ENCODE measurements around the gene OSCP1. TPM values are rescaled to one million over a fixed set of nuclear protein-coding genes. Genes with fewer than 3 reads are reported as not detected.

The OSCP1 gene
- total and polyA plus RNA-seq, 2 experiments from 2014 or later, result 2.2 to 2.6 TPM

- TF ChIP-seq, protein P1, sequence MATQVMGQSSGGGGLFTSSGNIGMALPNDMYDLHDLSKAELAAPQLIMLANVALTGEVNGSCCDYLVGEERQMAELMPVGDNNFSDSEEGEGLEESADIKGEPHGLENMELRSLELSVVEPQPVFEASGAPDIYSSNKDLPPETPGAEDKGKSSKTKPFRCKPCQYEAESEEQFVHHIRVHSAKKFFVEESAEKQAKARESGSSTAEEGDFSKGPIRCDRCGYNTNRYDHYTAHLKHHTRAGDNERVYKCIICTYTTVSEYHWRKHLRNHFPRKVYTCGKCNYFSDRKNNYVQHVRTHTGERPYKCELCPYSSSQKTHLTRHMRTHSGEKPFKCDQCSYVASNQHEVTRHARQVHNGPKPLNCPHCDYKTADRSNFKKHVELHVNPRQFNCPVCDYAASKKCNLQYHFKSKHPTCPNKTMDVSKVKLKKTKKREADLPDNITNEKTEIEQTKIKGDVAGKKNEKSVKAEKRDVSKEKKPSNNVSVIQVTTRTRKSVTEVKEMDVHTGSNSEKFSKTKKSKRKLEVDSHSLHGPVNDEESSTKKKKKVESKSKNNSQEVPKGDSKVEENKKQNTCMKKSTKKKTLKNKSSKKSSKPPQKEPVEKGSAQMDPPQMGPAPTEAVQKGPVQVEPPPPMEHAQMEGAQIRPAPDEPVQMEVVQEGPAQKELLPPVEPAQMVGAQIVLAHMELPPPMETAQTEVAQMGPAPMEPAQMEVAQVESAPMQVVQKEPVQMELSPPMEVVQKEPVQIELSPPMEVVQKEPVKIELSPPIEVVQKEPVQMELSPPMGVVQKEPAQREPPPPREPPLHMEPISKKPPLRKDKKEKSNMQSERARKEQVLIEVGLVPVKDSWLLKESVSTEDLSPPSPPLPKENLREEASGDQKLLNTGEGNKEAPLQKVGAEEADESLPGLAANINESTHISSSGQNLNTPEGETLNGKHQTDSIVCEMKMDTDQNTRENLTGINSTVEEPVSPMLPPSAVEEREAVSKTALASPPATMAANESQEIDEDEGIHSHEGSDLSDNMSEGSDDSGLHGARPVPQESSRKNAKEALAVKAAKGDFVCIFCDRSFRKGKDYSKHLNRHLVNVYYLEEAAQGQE (IDR thresholded peaks at IDR 0.05; ENCODE audit: unreplicated experiment), result no peak
- no peak for TF ChIP-seq JUNB (IDR thresholded peaks at IDR 0.05; ENCODE audit: unreplicated experiment)
These were observed 30.7 kb downstream of the OSCP1 start (continued) for GRCh38 chr1:36419569-36419968.

DNA sequence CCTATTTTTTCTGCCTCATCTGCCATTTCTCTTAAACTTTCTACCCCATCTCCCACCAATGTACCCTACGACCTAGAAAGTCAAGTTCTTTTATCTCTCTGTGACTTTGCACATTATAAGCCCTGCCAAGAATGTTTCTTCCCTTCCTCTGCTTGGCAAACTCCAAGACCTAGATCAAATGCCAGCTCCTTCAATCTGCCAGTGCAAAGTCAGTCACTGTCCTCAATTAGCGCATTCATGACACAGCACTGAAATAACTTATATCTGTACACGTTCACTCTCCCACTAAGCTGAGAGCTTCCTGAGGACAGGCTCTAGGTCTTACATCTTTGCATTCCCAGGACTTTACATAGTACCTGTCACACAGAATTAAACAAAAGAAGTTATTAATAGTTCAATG lies 31.1 kb downstream of the OSCP1 start:
- no peak for TF ChIP-seq ZNF114 (CRISPR knock-in tag; IDR thresholded peaks at IDR 0.05)
- TF ChIP-seq, protein P2, sequence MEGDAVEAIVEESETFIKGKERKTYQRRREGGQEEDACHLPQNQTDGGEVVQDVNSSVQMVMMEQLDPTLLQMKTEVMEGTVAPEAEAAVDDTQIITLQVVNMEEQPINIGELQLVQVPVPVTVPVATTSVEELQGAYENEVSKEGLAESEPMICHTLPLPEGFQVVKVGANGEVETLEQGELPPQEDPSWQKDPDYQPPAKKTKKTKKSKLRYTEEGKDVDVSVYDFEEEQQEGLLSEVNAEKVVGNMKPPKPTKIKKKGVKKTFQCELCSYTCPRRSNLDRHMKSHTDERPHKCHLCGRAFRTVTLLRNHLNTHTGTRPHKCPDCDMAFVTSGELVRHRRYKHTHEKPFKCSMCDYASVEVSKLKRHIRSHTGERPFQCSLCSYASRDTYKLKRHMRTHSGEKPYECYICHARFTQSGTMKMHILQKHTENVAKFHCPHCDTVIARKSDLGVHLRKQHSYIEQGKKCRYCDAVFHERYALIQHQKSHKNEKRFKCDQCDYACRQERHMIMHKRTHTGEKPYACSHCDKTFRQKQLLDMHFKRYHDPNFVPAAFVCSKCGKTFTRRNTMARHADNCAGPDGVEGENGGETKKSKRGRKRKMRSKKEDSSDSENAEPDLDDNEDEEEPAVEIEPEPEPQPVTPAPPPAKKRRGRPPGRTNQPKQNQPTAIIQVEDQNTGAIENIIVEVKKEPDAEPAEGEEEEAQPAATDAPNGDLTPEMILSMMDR (conservative IDR thresholded peaks at IDR 0.05; ENCODE audit: low read depth in 2 of 2), result no peak
- no peak for TF ChIP-seq EZH2 (IDR thresholded peaks at IDR 0.05; ENCODE audit: low read depth, unreplicated experiment)
- TF ChIP-seq, protein P3, sequence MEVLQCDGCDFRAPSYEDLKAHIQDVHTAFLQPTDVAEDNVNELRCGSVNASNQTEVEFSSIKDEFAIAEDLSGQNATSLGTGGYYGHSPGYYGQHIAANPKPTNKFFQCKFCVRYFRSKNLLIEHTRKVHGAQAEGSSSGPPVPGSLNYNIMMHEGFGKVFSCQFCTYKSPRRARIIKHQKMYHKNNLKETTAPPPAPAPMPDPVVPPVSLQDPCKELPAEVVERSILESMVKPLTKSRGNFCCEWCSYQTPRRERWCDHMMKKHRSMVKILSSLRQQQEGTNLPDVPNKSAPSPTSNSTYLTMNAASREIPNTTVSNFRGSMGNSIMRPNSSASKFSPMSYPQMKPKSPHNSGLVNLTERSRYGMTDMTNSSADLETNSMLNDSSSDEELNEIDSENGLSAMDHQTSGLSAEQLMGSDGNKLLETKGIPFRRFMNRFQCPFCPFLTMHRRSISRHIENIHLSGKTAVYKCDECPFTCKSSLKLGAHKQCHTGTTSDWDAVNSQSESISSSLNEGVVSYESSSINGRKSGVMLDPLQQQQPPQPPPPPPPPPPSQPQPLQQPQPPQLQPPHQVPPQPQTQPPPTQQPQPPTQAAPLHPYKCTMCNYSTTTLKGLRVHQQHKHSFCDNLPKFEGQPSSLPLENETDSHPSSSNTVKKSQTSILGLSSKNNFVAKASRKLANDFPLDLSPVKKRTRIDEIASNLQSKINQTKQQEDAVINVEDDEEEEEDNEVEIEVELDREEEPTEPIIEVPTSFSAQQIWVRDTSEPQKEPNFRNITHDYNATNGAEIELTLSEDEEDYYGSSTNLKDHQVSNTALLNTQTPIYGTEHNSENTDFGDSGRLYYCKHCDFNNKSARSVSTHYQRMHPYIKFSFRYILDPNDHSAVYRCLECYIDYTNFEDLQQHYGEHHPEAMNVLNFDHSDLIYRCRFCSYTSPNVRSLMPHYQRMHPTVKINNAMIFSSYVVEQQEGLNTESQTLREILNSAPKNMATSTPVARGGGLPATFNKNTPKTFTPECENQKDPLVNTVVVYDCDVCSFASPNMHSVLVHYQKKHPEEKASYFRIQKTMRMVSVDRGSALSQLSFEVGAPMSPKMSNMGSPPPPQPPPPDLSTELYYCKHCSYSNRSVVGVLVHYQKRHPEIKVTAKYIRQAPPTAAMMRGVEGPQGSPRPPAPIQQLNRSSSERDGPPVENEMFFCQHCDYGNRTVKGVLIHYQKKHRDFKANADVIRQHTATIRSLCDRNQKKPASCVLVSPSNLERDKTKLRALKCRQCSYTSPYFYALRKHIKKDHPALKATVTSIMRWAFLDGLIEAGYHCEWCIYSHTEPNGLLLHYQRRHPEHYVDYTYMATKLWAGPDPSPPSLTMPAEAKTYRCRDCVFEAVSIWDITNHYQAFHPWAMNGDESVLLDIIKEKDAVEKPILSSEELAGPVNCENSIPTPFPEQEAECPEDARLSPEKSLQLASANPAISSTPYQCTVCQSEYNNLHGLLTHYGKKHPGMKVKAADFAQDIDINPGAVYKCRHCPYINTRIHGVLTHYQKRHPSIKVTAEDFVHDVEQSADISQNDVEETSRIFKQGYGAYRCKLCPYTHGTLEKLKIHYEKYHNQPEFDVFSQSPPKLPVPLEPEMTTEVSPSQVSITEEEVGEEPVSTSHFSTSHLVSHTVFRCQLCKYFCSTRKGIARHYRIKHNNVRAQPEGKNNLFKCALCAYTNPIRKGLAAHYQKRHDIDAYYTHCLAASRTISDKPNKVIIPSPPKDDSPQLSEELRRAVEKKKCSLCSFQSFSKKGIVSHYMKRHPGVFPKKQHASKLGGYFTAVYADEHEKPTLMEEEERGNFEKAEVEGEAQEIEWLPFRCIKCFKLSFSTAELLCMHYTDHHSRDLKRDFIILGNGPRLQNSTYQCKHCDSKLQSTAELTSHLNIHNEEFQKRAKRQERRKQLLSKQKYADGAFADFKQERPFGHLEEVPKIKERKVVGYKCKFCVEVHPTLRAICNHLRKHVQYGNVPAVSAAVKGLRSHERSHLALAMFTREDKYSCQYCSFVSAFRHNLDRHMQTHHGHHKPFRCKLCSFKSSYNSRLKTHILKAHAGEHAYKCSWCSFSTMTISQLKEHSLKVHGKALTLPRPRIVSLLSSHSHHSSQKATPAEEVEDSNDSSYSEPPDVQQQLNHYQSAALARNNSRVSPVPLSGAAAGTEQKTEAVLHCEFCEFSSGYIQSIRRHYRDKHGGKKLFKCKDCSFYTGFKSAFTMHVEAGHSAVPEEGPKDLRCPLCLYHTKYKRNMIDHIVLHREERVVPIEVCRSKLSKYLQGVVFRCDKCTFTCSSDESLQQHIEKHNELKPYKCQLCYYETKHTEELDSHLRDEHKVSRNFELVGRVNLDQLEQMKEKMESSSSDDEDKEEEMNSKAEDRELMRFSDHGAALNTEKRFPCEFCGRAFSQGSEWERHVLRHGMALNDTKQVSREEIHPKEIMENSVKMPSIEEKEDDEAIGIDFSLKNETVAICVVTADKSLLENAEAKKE (CRISPR knock-in tag; IDR thresholded peaks at IDR 0.05), result no peak
- Histone ChIP-seq H2AFZ (no peak overlapping the region), H3K27ac (ENCODE audit: low read depth) (no peak overlapping the region), H3K27me3 (ENCODE audit: insufficient read depth) (no peaks in the 10 kb centered on the region), H3F3A (replicated peaks; ENCODE audit: low read depth) (no peaks in the 10 kb centered on the region), H3K79me2 (replicated peaks; ENCODE audit: insufficient read depth) (no peaks in the 10 kb centered on the region), H3K4me3 (no peak overlapping the region), H3K4me1 (ENCODE audit: insufficient read depth) (no peaks in the 10 kb centered on the region), H3K9me2 (ENCODE audit: insufficient read depth) (no peaks in the 10 kb centered on the region), H3K36me3 (ENCODE audit: insufficient read depth) (no peaks in the 10 kb centered on the region), H4K20me1 (replicated peaks; ENCODE audit: insufficient read depth) (no peaks in the 10 kb centered on the region), H3K4me2 (no peak overlapping the region)
- Mint-ChIP-seq H3K4me3 (no peak overlapping the region), H3K4me1 (peaks cover 11% of the 10 kb centered on the region), H3K27ac (no peak overlapping the region), H3K9me3 (no peaks in the 10 kb centered on the region), H3K27me3 (ENCODE audit: insufficient read depth, low read depth, poor library complexity) (peaks cover 5% of the 10 kb centered on the region), H3K36me3 (ENCODE audit: low read depth) (no peaks in the 10 kb centered on the region)
- ATAC-seq (no peak), DNase-seq (ENCODE audit: low spot score) (no peak)
